H9 (cell line): Measurements from ENCODE around the gene GPR141. TPM values are rescaled to one million over a fixed set of nuclear protein-coding genes. Genes with fewer than 3 reads are reported as not detected.

ENCODE experiments used
- DNase-seq: peaks from one replicate; pipeline ENCODE4 v3.0.0-alpha.2; 2017
- H2AFZ ChIP-seq: one replicate; pipeline ENCODE4 v1.6.1; 2013; ENCODE audit warnings: mild to moderate bottlenecking, low read length, control low read depth, moderate library complexity
- H2AK5ac ChIP-seq: 2 replicates; pipeline ENCODE4 v1.6.1; 2013; ENCODE audit warnings: low read length, control low read depth, mixed read lengths; ENCODE audit not compliant: insufficient read length
- H2BK120ac ChIP-seq: one replicate; pipeline ENCODE4 v1.6.1; 2013; ENCODE audit warnings: low read depth, mild to moderate bottlenecking, low read length, control low read depth, inconsistent platforms; ENCODE audit not compliant: poor library complexity, severe bottlenecking
- H2BK12ac ChIP-seq: 2 replicates; pipeline ENCODE4 v1.6.1; 2013; ENCODE audit warnings: low read length, control low read depth, mixed read lengths, low read depth; ENCODE audit not compliant: insufficient read length
- H2BK15ac ChIP-seq: 2 replicates; pipeline ENCODE4 v1.6.1; 2013; ENCODE audit warnings: low read depth, low read length, control low read depth
- H2BK20ac ChIP-seq: one replicate; pipeline ENCODE4 v1.6.1; 2013; ENCODE audit warnings: low read depth, mild to moderate bottlenecking, low read length, control low read depth, inconsistent platforms; ENCODE audit not compliant: poor library complexity, severe bottlenecking
- H2BK5ac ChIP-seq: 2 replicates; pipeline ENCODE4 v1.6.1; 2013; ENCODE audit warnings: low read length, control low read depth, mixed read lengths; ENCODE audit not compliant: insufficient read length
- H3K14ac ChIP-seq: 2 replicates; pipeline ENCODE4 v1.6.1; 2013; ENCODE audit warnings: low read length, control low read depth; ENCODE audit not compliant: insufficient read depth
- H3K18ac ChIP-seq: 2 replicates; pipeline ENCODE4 v1.6.1; 2013; ENCODE audit warnings: low read depth, mild to moderate bottlenecking, mixed read lengths, low read length, control low read depth; ENCODE audit not compliant: insufficient read length
- H3K23ac ChIP-seq: 2 replicates; pipeline ENCODE4 v1.6.1; 2013; ENCODE audit warnings: low read length, control low read depth, mixed read lengths, low read depth; ENCODE audit not compliant: insufficient read length
- H3K23me2 ChIP-seq: 2 replicates; pipeline ENCODE4 v1.6.1; 2013; ENCODE audit warnings: low read depth, mild to moderate bottlenecking, mixed read lengths, low read length, control low read depth; ENCODE audit not compliant: insufficient read length, poor library complexity, severe bottlenecking
- H3K27ac ChIP-seq: 2 replicates; pipeline ENCODE4 v1.5.1; 2013; ENCODE audit warnings: low read length, control low read depth, mixed read lengths, low read depth; ENCODE audit not compliant: insufficient read length
- H3K27me3 ChIP-seq: 2 replicates; pipeline ENCODE4 v1.6.1; 2013; ENCODE audit warnings: low read length, control low read depth, inconsistent platforms; ENCODE audit not compliant: insufficient read depth
- H3K4ac ChIP-seq: 2 replicates; pipeline ENCODE4 v1.6.1; 2013; ENCODE audit warnings: low read depth, mild to moderate bottlenecking, control low read depth, inconsistent platforms, low read length, moderate library complexity
- H3K4me1 ChIP-seq: 2 replicates; pipeline ENCODE4 v1.6.1; 2013; ENCODE audit warnings: low read length, control low read depth, inconsistent platforms; ENCODE audit not compliant: insufficient read depth
- H3K4me2 ChIP-seq: 2 replicates; pipeline ENCODE4 v1.6.1; 2013; ENCODE audit warnings: low read length, control low read depth, mixed read lengths; ENCODE audit not compliant: insufficient read length, insufficient read depth
- H3K56ac ChIP-seq: 2 replicates; pipeline ENCODE4 v1.6.1; 2013; ENCODE audit warnings: low read depth, mild to moderate bottlenecking, mixed read lengths, low read length, control low read depth; ENCODE audit not compliant: insufficient read length
- H3K79me1 ChIP-seq: 2 replicates; pipeline ENCODE4 v1.6.1; 2013; ENCODE audit warnings: low read depth, mild to moderate bottlenecking, moderate library complexity, low read length, control low read depth, inconsistent platforms; ENCODE audit not compliant: insufficient read depth, poor library complexity, severe bottlenecking
- H3K79me2 ChIP-seq: 2 replicates; pipeline ENCODE4 v1.6.1; 2013; ENCODE audit warnings: low read length, control low read depth, inconsistent platforms; ENCODE audit not compliant: insufficient read depth
- H3K9ac ChIP-seq: 2 replicates; pipeline ENCODE4 v1.6.1; 2013; ENCODE audit warnings: low read length, control low read depth, mixed read lengths; ENCODE audit not compliant: insufficient read length; ENCODE audit errors: extremely low read depth
- H3K9me3 ChIP-seq: one replicate; pipeline ENCODE4 v1.6.1; 2013; ENCODE audit warnings: low read depth, low read length, inconsistent platforms; ENCODE audit not compliant: control insufficient read depth
- H3T11ph ChIP-seq: one replicate; pipeline ENCODE4 v1.6.1; 2013; ENCODE audit warnings: mild to moderate bottlenecking, low read length, control low read depth, inconsistent platforms
- H4K20me1 ChIP-seq: one replicate; pipeline ENCODE4 v1.6.1; 2013; ENCODE audit not compliant: control insufficient read depth, insufficient read length, insufficient read depth
- H4K5ac ChIP-seq: 2 replicates; pipeline ENCODE4 v1.6.1; 2013; ENCODE audit warnings: low read depth, mild to moderate bottlenecking, mixed read lengths, low read length, control low read depth; ENCODE audit not compliant: insufficient read length
- H4K8ac ChIP-seq: replicated peaks from 2 replicates; pipeline ENCODE4 v1.6.1; 2013; ENCODE audit warnings: low read length, control low read depth, mixed read lengths, low read depth; ENCODE audit not compliant: insufficient read length
- H4K91ac ChIP-seq: 2 replicates; pipeline ENCODE4 v1.6.1; 2013; ENCODE audit warnings: low read depth, mild to moderate bottlenecking, moderate library complexity, mixed read lengths, low read length, control low read depth; ENCODE audit not compliant: insufficient read length
- H3K27ac Mint-ChIP-seq, 3 experiments: 2 replicates in 2 of 3; 3 replicates in 1 of 3; pipeline ENCODE4 v1.8.0; 2020 to 2021; ENCODE audit warnings: mixed read lengths in 3 of 3, mild to moderate bottlenecking in 1 of 3, moderate library complexity in 1 of 3
- H3K27me3 Mint-ChIP-seq: 2 replicates; pipeline ENCODE4 v1.8.0; 2021; ENCODE audit warnings: low read depth, mild to moderate bottlenecking, moderate library complexity, mixed read lengths
- H3K36me3 Mint-ChIP-seq, 3 experiments: 2 replicates in 2 of 3; 3 replicates in 1 of 3; pipeline ENCODE4 v1.8.0; 2020 to 2021; ENCODE audit warnings: low read depth in 3 of 3, mixed read lengths in 3 of 3; ENCODE audit not compliant: insufficient read depth in 1 of 3
- H3K4me1 Mint-ChIP-seq, 2 experiments: 2 replicates each; pipeline ENCODE4 v1.8.0; 2020; ENCODE audit warnings: mixed read lengths in 2 of 2
- H3K4me3 Mint-ChIP-seq, 2 experiments: 2 replicates in 1 of 2; 3 replicates in 1 of 2; pipeline ENCODE4 v1.8.0; 2020 to 2021; ENCODE audit warnings: mild to moderate bottlenecking in 2 of 2, mixed read lengths in 2 of 2, moderate library complexity in 1 of 2
- H3K9me3 Mint-ChIP-seq, 2 experiments: 2 replicates in 1 of 2; 3 replicates in 1 of 2; pipeline ENCODE4 v1.8.0; 2020; ENCODE audit warnings: mild to moderate bottlenecking in 2 of 2, mixed read lengths in 2 of 2, moderate library complexity in 1 of 2
- WGBS: extraction: QIAGEN DNeasy Blood & Tissue Kit; methylation state at CpG from one replicate; pipeline ENCODE4 v1.1.7; 2013; ENCODE audit warnings: missing lambda C conversion rate, low lambda C conversion rate, mixed read lengths; ENCODE audit not compliant: insufficient read length; ENCODE audit errors: extremely low coverage; 5-methylcytosine and 5-hydroxymethylcytosine counted together
- total RNA-seq: library from RNA; stranded (reverse); gene quantifications from 2 replicates; pipeline ENCODE4 v1.2.1, GENCODE V29; 2021
- TF ChIP-seq, protein P1 (sequence below): fragments of 200-600 bp; sonication (generic); conservative IDR thresholded peaks from 3 replicates; pipeline ENCODE4 v1.8.0; 2021; ENCODE audit warnings: antibody characterized with exemption, mild to moderate bottlenecking

The GPR141 gene
- total RNA-seq, 1 experiment from 2014 or later = 0.50 TPM

- Histone ChIP-seq H2AK5ac (no peak overlapping the region), H2BK15ac (no peak overlapping the region), H3K56ac (no peak overlapping the region), H4K8ac (no peak overlapping the region), H2BK120ac (no peak overlapping the region), H2BK12ac (no peak overlapping the region), H3K23me2 (no peaks in the 10 kb centered on the region), H3K4me2 (no peak overlapping the region), H4K20me1 (no peaks in the 10 kb centered on the region), H3K14ac (no peak overlapping the region), H3K27ac (no peak overlapping the region), H3K9ac (no peak overlapping the region), H3K79me2 (no peaks in the 10 kb centered on the region), H2BK20ac (no peak overlapping the region), H3K4me1 (no peaks in the 10 kb centered on the region), H3K79me1 (no peaks in the 10 kb centered on the region), H3K23ac (no peak overlapping the region), H2BK5ac (no peak overlapping the region), H3K27me3 (no peaks in the 10 kb centered on the region), H3K18ac (no peak overlapping the region), H2AFZ (no peak overlapping the region), H3T11ph (no peak overlapping the region), H3K4ac (no peak overlapping the region), H4K5ac (no peak overlapping the region), H4K91ac (no peak overlapping the region), H3K9me3 (no peaks in the 10 kb centered on the region)
- Mint-ChIP-seq H3K4me3 (no peak overlapping the region), H3K27me3 (no peaks in the 10 kb centered on the region), H3K36me3 (no peaks in the 10 kb centered on the region; a peak in 2 of 7 replicates), H3K9me3 (peaks cover 3 to 4% of the 10 kb centered on the region in 2 experiments; a peak in 3 of 5 replicates), H3K4me1 (peaks cover 0 to 3% of the 10 kb centered on the region in 2 experiments; a peak in 1 of 4 replicates), H3K27ac (peak overlapping the region in 1 of 3 experiments; percentile 87; a peak in 2 of 7 replicates)
- no CpG with 5 or more reads among the region's 5 CpGs for WGBS
- TF ChIP-seq, protein P1, sequence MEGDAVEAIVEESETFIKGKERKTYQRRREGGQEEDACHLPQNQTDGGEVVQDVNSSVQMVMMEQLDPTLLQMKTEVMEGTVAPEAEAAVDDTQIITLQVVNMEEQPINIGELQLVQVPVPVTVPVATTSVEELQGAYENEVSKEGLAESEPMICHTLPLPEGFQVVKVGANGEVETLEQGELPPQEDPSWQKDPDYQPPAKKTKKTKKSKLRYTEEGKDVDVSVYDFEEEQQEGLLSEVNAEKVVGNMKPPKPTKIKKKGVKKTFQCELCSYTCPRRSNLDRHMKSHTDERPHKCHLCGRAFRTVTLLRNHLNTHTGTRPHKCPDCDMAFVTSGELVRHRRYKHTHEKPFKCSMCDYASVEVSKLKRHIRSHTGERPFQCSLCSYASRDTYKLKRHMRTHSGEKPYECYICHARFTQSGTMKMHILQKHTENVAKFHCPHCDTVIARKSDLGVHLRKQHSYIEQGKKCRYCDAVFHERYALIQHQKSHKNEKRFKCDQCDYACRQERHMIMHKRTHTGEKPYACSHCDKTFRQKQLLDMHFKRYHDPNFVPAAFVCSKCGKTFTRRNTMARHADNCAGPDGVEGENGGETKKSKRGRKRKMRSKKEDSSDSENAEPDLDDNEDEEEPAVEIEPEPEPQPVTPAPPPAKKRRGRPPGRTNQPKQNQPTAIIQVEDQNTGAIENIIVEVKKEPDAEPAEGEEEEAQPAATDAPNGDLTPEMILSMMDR = no peak
- no peak for DNase-seq
Observed at GRCh38 chr7:37759526-37759925, 76.0 kb downstream of the GPR141 start.
